K562 (cell line): Measurements from ENCODE around the gene MALSU1. TPM values are rescaled to one million over a fixed set of nuclear protein-coding genes. Genes with fewer than 3 reads are reported as not detected.

Experiments
- CBX5 ChIP-seq: IDR thresholded peaks from 2 replicates; pipeline ENCODE4 v1.6.1; 2014; ENCODE audit warnings: low read depth, borderline replicate concordance
- CREB5 ChIP-seq: fragments of 250-450 bp; sonication (Bioruptor Pico); IDR thresholded peaks from 2 replicates; pipeline ENCODE4 v1.5.0; 2020; ENCODE audit warnings: mild to moderate bottlenecking
- FOXA3 ChIP-seq, 2 experiments: fragments of 450-650 bp in 1 of 2; sonication (generic) in 1 of 2; formaldehyde crosslinking; IDR thresholded peaks in 1 of 2; conservative IDR thresholded peaks in 1 of 2; 2 replicates each; pipeline versions ENCODE4 v1.4.0 to v1.8.0; 2020 to 2022; ENCODE audit warnings: mild to moderate bottlenecking in 2 of 2, missing genetic modification reagents in 1 of 2
- GATA2 ChIP-seq: sonication (generic); formaldehyde crosslinking; IDR thresholded peaks from 2 replicates; pipeline ENCODE4 v1.4.0; 2020; ENCODE audit warnings: mild to moderate bottlenecking, missing genetic modification reagents
- GMEB1 ChIP-seq: fragments of 250-450 bp; sonication (Bioruptor Pico); IDR thresholded peaks from 2 replicates; pipeline ENCODE4 v1.4.0; 2020; ENCODE audit warnings: mild to moderate bottlenecking
- GTF2E2 ChIP-seq: fragments of 200-800 bp; sonication (Bioruptor generic); IDR thresholded peaks from 2 replicates; pipeline ENCODE4 v1.6.1; 2016; ENCODE audit warnings: missing genetic modification characterization, missing compliant biosample characterization
- HOXB6 ChIP-seq: fragments of 250-450 bp; sonication (Bioruptor Pico); IDR thresholded peaks from 2 replicates; pipeline ENCODE4 v1.5.1; 2022; ENCODE audit warnings: mild to moderate bottlenecking, borderline replicate concordance
- KDM2B ChIP-seq: fragments of 250-450 bp; sonication (Bioruptor Pico); IDR thresholded peaks from 2 replicates; pipeline ENCODE4 v1.8.0; 2021; ENCODE audit warnings: mild to moderate bottlenecking, moderate library complexity
- NFXL1 ChIP-seq: fragments of 450-650 bp; formaldehyde crosslinking; IDR thresholded peaks from 2 replicates; pipeline ENCODE4 v1.4.0; 2021; ENCODE audit warnings: mild to moderate bottlenecking
- NR2C2 ChIP-seq, 2 experiments: fragments of 200-800 bp in 1 of 2; sonication (Bioruptor generic) in 1 of 2; sonication (generic) in 1 of 2; formaldehyde crosslinking in 1 of 2; IDR thresholded peaks; 2 replicates each; pipeline versions ENCODE4 v1.6.1 to v1.8.0; 2016 to 2022; ENCODE audit warnings: mild to moderate bottlenecking in 1 of 2, missing compliant biosample characterization in 1 of 2, missing genetic modification characterization in 1 of 2, missing genetic modification reagents in 1 of 2
- POLR2AphosphoS5 ChIP-seq: IDR thresholded peaks from 2 replicates; pipeline ENCODE4 v1.6.1; 2011; ENCODE audit warnings: mild to moderate bottlenecking, low read depth, low read length, moderate library complexity; ENCODE audit not compliant: control insufficient read depth, insufficient read depth
- SIN3B ChIP-seq: fragments of 450-650 bp; IDR thresholded peaks from 2 replicates; pipeline ENCODE4 v1.6.1; 2017; ENCODE audit warnings: low read depth, mild to moderate bottlenecking, moderate library complexity
- TGIF2 ChIP-seq: sonication (generic); formaldehyde crosslinking; IDR thresholded peaks from 2 replicates; pipeline ENCODE4 v1.8.1; 2022; ENCODE audit warnings: mild to moderate bottlenecking, missing genetic modification reagents, moderate library complexity
- ZNF184 ChIP-seq: sonication (generic); formaldehyde crosslinking; IDR thresholded peaks from 2 replicates; pipeline ENCODE4 v1.5.0; 2020; ENCODE audit warnings: missing genetic modification reagents
- ZNF274 ChIP-seq: IDR thresholded peaks from 2 replicates; pipeline ENCODE4 v1.6.1; 2011; ENCODE audit warnings: low read depth, mild to moderate bottlenecking, low read length, moderate library complexity, borderline replicate concordance
- ZNF444 ChIP-seq: fragments of 250-450 bp; sonication (Bioruptor Pico); IDR thresholded peaks from 2 replicates; pipeline ENCODE4 v1.4.0; 2020; ENCODE audit warnings: mild to moderate bottlenecking, moderate library complexity
- ZNF512 ChIP-seq: IDR thresholded peaks from 2 replicates; pipeline ENCODE4 v1.6.1; 2016; ENCODE audit warnings: missing genetic modification characterization, missing compliant biosample characterization
- polyA plus RNA-seq, 8 experiments: library from polyadenylated mRNA; depleted of rRNA in 4 of 8; stranded (reverse) in 5 of 8; unstranded in 3 of 8; fragments of >200 nt; fragmentation: Nextera tagmentation in 2 of 8; fragmentation: Illumina TruSeq in 1 of 8; extraction: Ambion mirVana in 2 of 8; extraction: Trizol in 1 of 8; gene quantifications; 2 replicates each; pipeline versions ENCODE4 v1.2.1 to v1.2.3, GENCODE V29; 2011 to 2014; ENCODE audit warnings: inconsistent platforms in 1 of 8, missing spikeins in 1 of 8
- total RNA-seq, 7 experiments: library from RNA; depleted of rRNA in 6 of 7; stranded (reverse); fragments of >200 nt in 6 of 7; fragmentation: Illumina TruSeq in 2 of 7; extraction: Trizol in 2 of 7; gene quantifications; 2 replicates each; pipeline versions ENCODE4 v1.2.1 to v1.2.3, GENCODE V29; 2011 to 2021; ENCODE audit warnings: low replicate concordance in 1 of 7

Gene MALSU1
- total and polyA plus RNA-seq, 9 of the 15 experiments (the other 6 are each of a cell fraction or from before 2014, with no cell fraction given), result 12.3 to 308 (median 81.2) TPM

GRCh38 chr7:23273141-23273599 is 26.0 kb upstream of the MALSU1 start (continued):
- TF ChIP-seq GMEB1 (CRISPR knock-in tag), result no peak
- TF ChIP-seq SIN3B, result no peak
- TF ChIP-seq ZNF444 (CRISPR knock-in tag), result no peak
- no peak for TF ChIP-seq CBX5
- TF ChIP-seq NFXL1 (CRISPR knock-in tag), result no peak
- TF ChIP-seq GTF2E2 (tag), result no peak
- no peak for TF ChIP-seq GATA2 (CRISPR knock-in tag)
- TF ChIP-seq FOXA3 (CRISPR knock-in tag; conservative IDR thresholded peaks at IDR 0.05 in 1 of 2, IDR thresholded peaks at IDR 0.05 in 1 of 2), result peak; percentile 25 to 71; a peak in 3 of 4 replicates
- no peak for TF ChIP-seq ZNF184 (CRISPR knock-in tag)
- TF ChIP-seq ZNF512 (tag), result no peak
- TF ChIP-seq HOXB6 (CRISPR knock-in tag), result no peak
- no peak for TF ChIP-seq CREB5 (CRISPR knock-in tag)
- no peak for TF ChIP-seq NR2C2 (CRISPR knock-in tag; IDR thresholded peaks at IDR 0.05)
- TF ChIP-seq NR2C2 (tag; IDR thresholded peaks at IDR 0.05), result 0 out of 2 replicates have a peak, but pooled peaks have one; percentile 29
- no peak for TF ChIP-seq KDM2B
- TF ChIP-seq POLR2AphosphoS5, result peak; percentile 37; the same call in 1 of the 2 replicates
- TF ChIP-seq ZNF274, result no peak
- no peak for TF ChIP-seq TGIF2
